Lower leg skin (tissue), 4 donors: ENCODE results near the gene PTK6. TPM values are rescaled to one million over a fixed set of nuclear protein-coding genes. Genes with fewer than 3 reads are reported as not detected.

Experiments used
- DNase-seq, 2 donors: peaks; one replicate each; pipeline ENCODE4 v3.0.0-alpha.2; 2019; ENCODE audit warnings: low spot score in 2 of 2
- H3K4me3 ChIP-seq: fragments of 200-600 bp; sonication (generic); 2 replicates; pipeline ENCODE4 v1.5.1; 2017; ENCODE audit warnings: mild to moderate bottlenecking, low read depth; ENCODE audit not compliant: poor library complexity, severe bottlenecking
- POLR2A ChIP-seq, 2 donors: fragments of 450-650 bp; IDR thresholded peaks; one replicate each; pipeline ENCODE4 v1.6.1; 2016 to 2017; ENCODE audit warnings: antibody characterized with exemption in 2 of 2, mild to moderate bottlenecking in 1 of 2, moderate library complexity in 1 of 2
- WGBS, 2 donors: methylation state at CpG; one replicate each; pipeline ENCODE4 v1.1.5; 2018; 5-methylcytosine and 5-hydroxymethylcytosine counted together
- intact Hi-C: fragments of 100-400 bp; cut with DNase I; formaldehyde crosslinking; loops from one replicate; pipeline ENCODE4 v1.15.0; 2023; ENCODE audit warnings: low total_unique reads
- total RNA-seq, 4 donors: library from RNA; depleted of rRNA; stranded (reverse); fragments of >200 nt; gene quantifications; one replicate each; pipeline ENCODE4 v1.1.0, GENCODE V29; 2016
- TF ChIP-seq, protein P1 (sequence below), 3 donors: fragments of 450-650 bp; IDR thresholded peaks; one replicate each; pipeline ENCODE4 v1.5.1; 2016; ENCODE audit warnings: antibody characterized with exemption in 3 of 3, mild to moderate bottlenecking in 3 of 3, moderate library complexity in 2 of 3

Gene PTK6
- total RNA-seq, 4 donors from 2014 or later: 72.4 to 101 (median 79.9) TPM

DNA sequence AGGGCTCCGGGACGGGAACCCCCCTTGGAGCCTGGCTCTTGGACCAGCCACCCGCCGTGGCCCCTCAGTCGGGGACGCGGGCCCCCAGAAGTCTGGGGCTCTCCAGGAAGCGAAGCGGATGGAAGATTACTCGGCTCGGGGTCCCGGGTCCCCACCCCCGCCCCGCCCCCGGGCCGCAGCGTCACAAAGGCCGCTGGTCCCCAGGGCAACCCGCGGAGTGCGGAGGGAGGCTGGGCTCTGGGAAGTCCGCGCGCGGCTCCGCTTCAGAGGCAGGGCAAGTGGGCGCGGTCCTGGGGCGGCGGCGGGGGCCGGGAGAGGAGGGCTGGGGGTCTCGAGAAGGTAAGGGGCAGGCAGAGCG lies 16.7 kb upstream of the PTK6 start, which contains the start of gene FNDC11:
TSS of gene FNDC11 (plus strand) at position 227 of the 358 bp plus-strand sequence. CDS start 1,505 bp downstream, outside the sequence.
- 0 to 3% methylated on average over 3 to 18 of the region's 34 CpGs for whole genome bisulfite sequencing, 2 donors
- TF ChIP-seq, protein P1, sequence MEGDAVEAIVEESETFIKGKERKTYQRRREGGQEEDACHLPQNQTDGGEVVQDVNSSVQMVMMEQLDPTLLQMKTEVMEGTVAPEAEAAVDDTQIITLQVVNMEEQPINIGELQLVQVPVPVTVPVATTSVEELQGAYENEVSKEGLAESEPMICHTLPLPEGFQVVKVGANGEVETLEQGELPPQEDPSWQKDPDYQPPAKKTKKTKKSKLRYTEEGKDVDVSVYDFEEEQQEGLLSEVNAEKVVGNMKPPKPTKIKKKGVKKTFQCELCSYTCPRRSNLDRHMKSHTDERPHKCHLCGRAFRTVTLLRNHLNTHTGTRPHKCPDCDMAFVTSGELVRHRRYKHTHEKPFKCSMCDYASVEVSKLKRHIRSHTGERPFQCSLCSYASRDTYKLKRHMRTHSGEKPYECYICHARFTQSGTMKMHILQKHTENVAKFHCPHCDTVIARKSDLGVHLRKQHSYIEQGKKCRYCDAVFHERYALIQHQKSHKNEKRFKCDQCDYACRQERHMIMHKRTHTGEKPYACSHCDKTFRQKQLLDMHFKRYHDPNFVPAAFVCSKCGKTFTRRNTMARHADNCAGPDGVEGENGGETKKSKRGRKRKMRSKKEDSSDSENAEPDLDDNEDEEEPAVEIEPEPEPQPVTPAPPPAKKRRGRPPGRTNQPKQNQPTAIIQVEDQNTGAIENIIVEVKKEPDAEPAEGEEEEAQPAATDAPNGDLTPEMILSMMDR (IDR thresholded peaks at IDR 0.05): no peak
- TF ChIP-seq POLR2A (IDR thresholded peaks at IDR 0.05): no peak
- intact Hi-C loops: no loop called here
- no peak for DNase-seq
- H3K4me3 ChIP-seq: peak within 1 kb of the TSS; percentile 24

DNA sequence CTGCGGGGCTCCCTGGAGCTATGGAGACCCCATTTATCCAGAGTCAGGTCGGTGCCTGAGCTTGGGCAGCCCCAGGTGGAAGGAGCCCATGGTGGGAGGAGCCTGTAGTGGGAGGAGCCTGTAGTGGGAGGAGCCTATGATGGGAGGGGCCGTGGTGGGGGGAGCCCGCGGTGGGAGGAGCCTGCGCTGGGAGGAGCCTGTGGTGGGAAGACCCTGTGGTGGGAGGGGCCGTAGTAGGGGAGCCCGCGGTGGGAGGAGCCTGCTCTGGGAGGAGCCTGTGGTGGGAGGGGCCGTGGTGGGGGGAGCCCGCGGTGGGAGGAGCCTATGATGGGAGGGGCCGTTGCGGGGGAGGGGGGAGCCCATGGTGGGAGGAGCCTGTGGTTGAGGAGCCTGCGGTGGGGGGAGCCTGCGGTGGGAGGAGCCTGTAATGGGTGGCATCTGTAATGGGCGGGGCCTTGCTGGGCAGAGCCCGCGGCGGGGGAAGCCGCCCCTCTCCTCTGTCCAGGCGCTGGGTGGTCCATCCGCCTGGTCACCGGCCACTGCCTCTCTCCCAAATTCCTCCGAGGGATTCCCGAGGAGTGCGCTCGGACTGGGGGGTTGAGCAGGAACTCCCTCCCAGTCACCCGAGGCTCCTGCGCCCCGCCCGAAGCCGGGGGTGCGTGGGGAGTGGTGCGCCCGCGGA lies 16.2 kb upstream of the PTK6 start:
- TF ChIP-seq POLR2A (IDR thresholded peaks at IDR 0.05): no peak
- TF ChIP-seq, protein P1 (IDR thresholded peaks at IDR 0.05): no peak
- peak; percentile 78 to 97 for DNase-seq
- WGBS, 2 donors: 2 to 4% methylated on average over 23 to 24 of the region's 37 CpGs
- intact Hi-C loops: no loop called here
- H3K4me3 ChIP-seq: peak overlapping the region; percentile 24

DNA sequence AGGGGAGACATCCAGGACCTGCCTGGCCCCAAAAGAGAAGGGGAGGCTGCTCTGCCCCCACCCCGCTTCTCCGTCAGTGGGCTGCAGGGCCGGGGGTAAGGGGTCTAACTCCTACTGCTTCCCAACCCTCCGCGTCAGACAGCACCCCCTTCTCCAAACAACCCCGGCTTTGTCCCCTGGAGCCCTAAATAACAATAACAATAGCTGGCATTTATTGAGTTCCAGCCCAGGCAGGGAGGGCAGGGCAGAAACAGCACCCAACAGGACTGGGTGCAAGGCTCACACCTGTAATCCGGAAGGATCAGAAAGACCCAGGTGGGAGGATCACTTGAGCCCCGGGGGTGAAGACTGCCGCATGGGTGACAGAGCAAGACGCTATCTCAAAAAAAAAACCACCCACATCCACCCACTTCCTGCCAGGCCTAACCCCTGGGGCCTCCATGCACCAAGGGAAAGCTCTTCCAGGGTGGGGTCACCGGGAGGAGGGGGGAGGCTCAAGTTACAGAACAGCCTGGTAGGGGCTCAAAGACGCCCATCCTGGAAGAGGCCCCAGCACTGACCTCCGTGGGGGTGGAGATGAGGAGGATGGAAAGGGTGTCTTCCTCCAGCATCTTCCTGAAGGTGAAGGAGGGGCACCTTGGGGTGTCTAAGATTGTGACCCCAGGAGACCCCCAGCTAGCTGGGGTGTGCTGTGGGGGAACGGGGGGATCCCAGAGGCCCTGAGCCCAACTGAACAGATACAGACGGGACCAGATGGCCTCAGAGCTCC lies 15.5 kb upstream of the PTK6 start:
- 29 to 32% methylated on average over 15 of the region's 15 CpGs for WGBS, 2 donors
- DNase-seq: no peak
- H3K4me3 ChIP-seq: no peak overlapping the region
- TF ChIP-seq, protein P1 (IDR thresholded peaks at IDR 0.05): no peak
- TF ChIP-seq POLR2A (IDR thresholded peaks at IDR 0.05): no peak
- intact Hi-C loops: no loop called here

DNA sequence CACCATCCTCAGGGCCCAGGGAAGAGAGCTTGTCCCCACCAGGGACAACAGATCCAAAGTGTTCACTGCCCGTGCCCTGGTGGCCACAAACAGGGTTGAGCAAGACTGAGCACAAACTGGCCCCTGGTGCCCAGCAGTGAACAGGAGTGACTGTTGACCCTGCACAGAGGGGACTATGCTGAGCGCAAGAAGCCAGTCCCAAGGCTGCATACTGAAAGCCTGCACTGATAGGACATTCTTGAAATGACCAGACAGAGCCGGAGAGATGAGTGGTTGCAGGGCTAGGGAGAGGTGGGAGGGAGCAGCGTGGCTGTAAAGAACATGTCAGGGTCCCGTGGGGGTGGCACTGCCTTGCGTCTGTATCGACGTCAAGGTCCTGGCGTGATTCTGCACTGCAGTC lies 13.9 kb upstream of the PTK6 start:
- 52 to 64% methylated on average over 9 of the region's 9 CpGs for WGBS, 2 donors
- no peak for DNase-seq
- no peak for TF ChIP-seq POLR2A (IDR thresholded peaks at IDR 0.05)
- TF ChIP-seq, protein P1 (IDR thresholded peaks at IDR 0.05): no peak
- H3K4me3 ChIP-seq: no peak overlapping the region
- intact Hi-C loops: no loop called here

DNA sequence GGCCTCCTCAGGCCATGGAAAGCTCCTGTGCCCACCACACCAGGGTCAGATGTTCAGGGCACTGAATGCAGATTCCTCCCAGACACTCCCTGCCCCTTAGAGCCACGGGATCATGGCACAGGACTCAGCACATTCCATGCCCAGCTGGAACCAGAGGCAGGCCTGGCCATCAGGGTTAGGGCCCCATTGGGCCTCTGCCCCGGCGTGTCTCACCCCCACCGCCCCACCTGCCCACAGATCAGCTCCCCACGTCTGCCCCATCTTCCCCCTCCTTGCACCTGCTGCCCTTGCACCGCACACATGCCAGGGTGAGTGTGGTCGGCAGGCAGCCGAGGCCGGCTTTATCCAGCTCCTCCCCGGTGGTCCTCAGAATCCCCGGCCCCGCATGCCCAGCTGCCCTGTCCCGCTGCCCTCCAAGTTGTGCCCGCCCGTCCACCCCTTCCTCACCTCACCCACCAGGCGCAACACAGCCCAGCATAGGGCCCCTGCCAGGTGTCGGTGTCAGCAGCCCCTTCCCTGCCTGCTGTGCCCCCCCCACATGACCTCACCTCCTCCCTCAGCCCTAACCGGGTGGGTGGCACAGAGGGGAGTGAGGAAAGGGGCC lies 12.6 kb upstream of the PTK6 start:
- no peak for DNase-seq
- no peak overlapping the region for H3K4me3 ChIP-seq
- WGBS, 2 donors: 82 to 83% methylated on average over 15 to 18 of the region's 18 CpGs
- TF ChIP-seq POLR2A (IDR thresholded peaks at IDR 0.05): no peak
- TF ChIP-seq, protein P1 (IDR thresholded peaks at IDR 0.05): no peak
- intact Hi-C loops: no loop called here
